WTC11 (cell line): Measurements from ENCODE around the gene BMP7. TPM values are rescaled to one million over a fixed set of nuclear protein-coding genes. Genes with fewer than 3 reads are reported as not detected.

ENCODE experiments used
- ATAC-seq: fragments of 200-7000 bp; cut with Tn5 transposase; 2 replicates; pipeline ENCODE4 v1.10.0; 2021; ENCODE audit warnings: mild to moderate bottlenecking, moderate library complexity
- CTCF ChIA-PET: fragments of 300-600 bp; sonication (Branson Sonifier 250); formaldehyde crosslinking; loops from one replicate; lab custom pipeline; 2021; ENCODE audit warnings: antibody characterized with exemption; lab: Charles Lee
- POLR2A ChIA-PET: fragments of 350-600 bp; sonication (Branson Sonifier 250); formaldehyde crosslinking; loops from one replicate; lab custom pipeline; 2021; ENCODE audit warnings: antibody characterized with exemption; lab: Charles Lee
- DNase-seq: peaks from one replicate; pipeline ENCODE4 v3.0.0; 2021; ENCODE audit warnings: low spot score
- H3K27ac Mint-ChIP-seq: 2 replicates; pipeline ENCODE4 v1.8.0; 2021; ENCODE audit warnings: mixed read lengths
- H3K27me3 Mint-ChIP-seq: 2 replicates; pipeline ENCODE4 v1.8.0; 2021; ENCODE audit warnings: low read depth, mild to moderate bottlenecking, moderate library complexity, mixed read lengths
- H3K36me3 Mint-ChIP-seq: 2 replicates; pipeline ENCODE4 v1.8.0; 2021; ENCODE audit warnings: mixed read lengths
- H3K4me1 Mint-ChIP-seq: 2 replicates; pipeline ENCODE4 v1.8.0; 2022; ENCODE audit warnings: mixed read lengths
- H3K4me3 Mint-ChIP-seq: 2 replicates; pipeline ENCODE4 v1.8.0; 2021; ENCODE audit warnings: mild to moderate bottlenecking, moderate library complexity, mixed read lengths
- H3K9me3 Mint-ChIP-seq: 2 replicates; pipeline ENCODE4 v1.8.0; 2021; ENCODE audit warnings: mixed read lengths
- CREB1 ChIP-seq: sonication (generic); formaldehyde crosslinking; IDR thresholded peaks from 2 replicates; pipeline ENCODE4 v1.8.0; 2023; ENCODE audit warnings: mild to moderate bottlenecking, missing genetic modification reagents
- ELF4 ChIP-seq: sonication (generic); formaldehyde crosslinking; IDR thresholded peaks from 2 replicates; pipeline ENCODE4 v1.8.1; 2022; ENCODE audit warnings: low read depth, mild to moderate bottlenecking, moderate library complexity, missing genetic modification reagents
- ERG ChIP-seq: fragments of 250-450 bp; sonication (Bioruptor Pico); IDR thresholded peaks from 2 replicates; pipeline ENCODE4 v1.8.0; 2021; ENCODE audit warnings: mild to moderate bottlenecking
- ETV6 ChIP-seq: sonication (generic); formaldehyde crosslinking; IDR thresholded peaks from 2 replicates; pipeline ENCODE4 v1.8.1; 2022; ENCODE audit warnings: mild to moderate bottlenecking, missing genetic modification reagents
- FOXP4 ChIP-seq: sonication (generic); formaldehyde crosslinking; IDR thresholded peaks from 2 replicates; pipeline ENCODE4 v1.8.0; 2022; ENCODE audit warnings: mild to moderate bottlenecking, missing genetic modification reagents
- GTF2I ChIP-seq: fragments of 250-450 bp; sonication (Bioruptor Pico); conservative IDR thresholded peaks from 2 replicates; pipeline ENCODE4 v1.4.0; 2021; ENCODE audit warnings: mild to moderate bottlenecking
- IRF1 ChIP-seq: sonication (generic); formaldehyde crosslinking; IDR thresholded peaks from 2 replicates; pipeline ENCODE4 v1.8.0; 2023; ENCODE audit warnings: missing genetic modification reagents
- IRF2 ChIP-seq: sonication (generic); formaldehyde crosslinking; IDR thresholded peaks from 2 replicates; pipeline ENCODE4 v1.8.0; 2022; ENCODE audit warnings: low read depth, missing genetic modification reagents, borderline replicate concordance
- KAT7 ChIP-seq: sonication (generic); formaldehyde crosslinking; IDR thresholded peaks from 2 replicates; pipeline ENCODE4 v1.8.1; 2023; ENCODE audit warnings: missing genetic modification reagents, mild to moderate bottlenecking, borderline replicate concordance
- NR1H2 ChIP-seq: sonication (generic); formaldehyde crosslinking; IDR thresholded peaks from 2 replicates; pipeline ENCODE4 v1.9.0; 2021; ENCODE audit warnings: mild to moderate bottlenecking, moderate library complexity, missing genetic modification reagents
- NR2C2 ChIP-seq: sonication (generic); formaldehyde crosslinking; IDR thresholded peaks from 2 replicates; pipeline ENCODE4 v1.8.0; 2022; ENCODE audit warnings: mild to moderate bottlenecking, missing genetic modification reagents
- NR3C1 ChIP-seq: sonication (generic); formaldehyde crosslinking; conservative IDR thresholded peaks from 2 replicates; pipeline ENCODE4 v1.8.1; 2023; ENCODE audit warnings: low read depth, mild to moderate bottlenecking, missing genetic modification reagents
- PREB ChIP-seq: sonication (generic); formaldehyde crosslinking; IDR thresholded peaks from 2 replicates; pipeline ENCODE4 v1.8.1; 2022; ENCODE audit warnings: mild to moderate bottlenecking, missing genetic modification reagents, moderate library complexity, borderline replicate concordance
- STAT6 ChIP-seq: sonication (generic); formaldehyde crosslinking; conservative IDR thresholded peaks from 2 replicates; pipeline ENCODE4 v1.8.1; 2023; ENCODE audit warnings: mild to moderate bottlenecking, low read depth, missing genetic modification reagents, moderate library complexity
- TEAD1 ChIP-seq: sonication (generic); formaldehyde crosslinking; IDR thresholded peaks from 2 replicates; pipeline ENCODE4 v1.8.0; 2022; ENCODE audit warnings: mild to moderate bottlenecking, missing genetic modification reagents
- ZNF232 ChIP-seq: sonication (generic); formaldehyde crosslinking; IDR thresholded peaks from 2 replicates; pipeline ENCODE4 v1.8.0; 2022; ENCODE audit warnings: mild to moderate bottlenecking, missing genetic modification reagents
- ZNF396 ChIP-seq: fragments of 250-450 bp; sonication (Bioruptor Pico); IDR thresholded peaks from 2 replicates; pipeline ENCODE4 v1.8.0; 2021; ENCODE audit warnings: mild to moderate bottlenecking, moderate library complexity, borderline replicate concordance
- total RNA-seq: library from RNA; stranded (reverse); gene quantifications from 3 replicates; pipeline ENCODE4 v1.2.3, GENCODE V29; 2021
- TF ChIP-seq, protein P1 (sequence below): sonication (generic); formaldehyde crosslinking; IDR thresholded peaks from 2 replicates; pipeline ENCODE4 v1.8.1; 2022; ENCODE audit warnings: low read depth, missing genetic modification reagents, borderline replicate concordance
- TF ChIP-seq, protein P2 (sequence below): sonication (generic); formaldehyde crosslinking; IDR thresholded peaks from 2 replicates; pipeline ENCODE4 v1.8.1; 2023; ENCODE audit warnings: mild to moderate bottlenecking, missing genetic modification reagents, moderate library complexity
- TF ChIP-seq, protein P3 (sequence below): sonication (generic); formaldehyde crosslinking; IDR thresholded peaks from 2 replicates; pipeline ENCODE4 v1.8.1; 2023; ENCODE audit warnings: mild to moderate bottlenecking, missing genetic modification reagents, moderate library complexity

Gene BMP7
- total RNA-seq, 1 experiment from 2014 or later: 40.7 TPM

GRCh38 chr20:57250607-57251343 lies 15.7 kb downstream of the BMP7 start (continued):
- TF ChIP-seq FOXP4 (CRISPR knock-in tag) (no peak), NR3C1 (CRISPR knock-in tag) (no peak), NR1H2 (CRISPR knock-in tag) (no peak), STAT6 (CRISPR knock-in tag) (no peak), PREB (CRISPR knock-in tag) (no peak)
- TF ChIP-seq, protein P1, sequence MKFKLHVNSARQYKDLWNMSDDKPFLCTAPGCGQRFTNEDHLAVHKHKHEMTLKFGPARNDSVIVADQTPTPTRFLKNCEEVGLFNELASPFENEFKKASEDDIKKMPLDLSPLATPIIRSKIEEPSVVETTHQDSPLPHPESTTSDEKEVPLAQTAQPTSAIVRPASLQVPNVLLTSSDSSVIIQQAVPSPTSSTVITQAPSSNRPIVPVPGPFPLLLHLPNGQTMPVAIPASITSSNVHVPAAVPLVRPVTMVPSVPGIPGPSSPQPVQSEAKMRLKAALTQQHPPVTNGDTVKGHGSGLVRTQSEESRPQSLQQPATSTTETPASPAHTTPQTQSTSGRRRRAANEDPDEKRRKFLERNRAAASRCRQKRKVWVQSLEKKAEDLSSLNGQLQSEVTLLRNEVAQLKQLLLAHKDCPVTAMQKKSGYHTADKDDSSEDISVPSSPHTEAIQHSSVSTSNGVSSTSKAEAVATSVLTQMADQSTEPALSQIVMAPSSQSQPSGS (CRISPR knock-in tag): no peak

GRCh38 chr20:57249772-57250171 lies 16.7 kb downstream of the BMP7 start:
- H3K27ac Mint-ChIP-seq: no peak overlapping the region
- peaks cover 7% of the 10 kb centered on the region; the same call in 1 of the 2 replicates for H3K36me3 Mint-ChIP-seq
- no peak for TF ChIP-seq ETV6
- TF ChIP-seq ERG (CRISPR knock-in tag): no peak
- TF ChIP-seq IRF1 (CRISPR knock-in tag): no peak
- DNase-seq (no peak), ATAC-seq (no peak)
- H3K9me3 Mint-ChIP-seq: peaks cover 8% of the 10 kb centered on the region
- ChIA-PET POLR2A (no interaction called here), CTCF (no interaction called here)
- peaks cover 34% of the 10 kb centered on the region for H3K4me1 Mint-ChIP-seq
- no peaks in the 10 kb centered on the region for H3K27me3 Mint-ChIP-seq
- H3K4me3 Mint-ChIP-seq: no peak overlapping the region

DNA sequence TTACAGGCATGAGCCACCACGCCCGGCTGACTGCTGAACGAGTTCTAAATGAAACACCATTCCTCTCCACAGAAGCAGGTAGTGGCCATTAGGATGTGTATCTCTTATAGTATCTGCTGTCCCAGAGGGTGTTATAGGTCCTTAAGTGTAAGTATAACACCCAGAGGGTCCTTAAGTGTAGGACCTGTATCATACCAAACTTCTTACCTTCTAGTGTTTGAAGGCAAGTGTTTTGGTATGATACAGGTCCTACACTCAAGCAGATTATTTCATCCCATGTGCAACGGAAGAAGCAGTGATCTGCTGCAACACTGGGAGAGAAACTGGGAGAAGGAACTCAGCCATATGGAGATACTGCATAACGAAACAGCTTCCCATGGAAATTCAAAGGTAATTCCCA lies 17.4 kb downstream of the BMP7 start:
- ChIA-PET POLR2A (no interaction called here), CTCF (interaction anchor here (2.0 to 2.2 kb wide), 2 partner anchors 13 to 80 kb away, joined by 8 to 9 read pairs; partner anchors contain the start of gene SPO11)
- H3K36me3 Mint-ChIP-seq: peaks cover 7% of the 10 kb centered on the region; the same call in 1 of the 2 replicates
- DNase-seq: no peak
- ATAC-seq: no peak
- peaks cover 38% of the 10 kb centered on the region for H3K4me1 Mint-ChIP-seq
- peaks cover 8% of the 10 kb centered on the region for H3K9me3 Mint-ChIP-seq
- no peak overlapping the region for H3K4me3 Mint-ChIP-seq
- H3K27ac Mint-ChIP-seq: no peak overlapping the region
- H3K27me3 Mint-ChIP-seq: no peaks in the 10 kb centered on the region
- TF ChIP-seq, protein P2, sequence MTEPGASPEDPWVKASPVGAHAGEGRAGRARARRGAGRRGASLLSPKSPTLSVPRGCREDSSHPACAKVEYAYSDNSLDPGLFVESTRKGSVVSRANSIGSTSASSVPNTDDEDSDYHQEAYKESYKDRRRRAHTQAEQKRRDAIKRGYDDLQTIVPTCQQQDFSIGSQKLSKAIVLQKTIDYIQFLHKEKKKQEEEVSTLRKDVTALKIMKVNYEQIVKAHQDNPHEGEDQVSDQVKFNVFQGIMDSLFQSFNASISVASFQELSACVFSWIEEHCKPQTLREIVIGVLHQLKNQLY (CRISPR knock-in tag): no peak
- TF ChIP-seq ELF4 (CRISPR knock-in tag): no peak
- TF ChIP-seq NR3C1 (CRISPR knock-in tag): no peak
- TF ChIP-seq IRF2 (CRISPR knock-in tag): no peak
- TF ChIP-seq GTF2I: no peak
- TF ChIP-seq, protein P3, sequence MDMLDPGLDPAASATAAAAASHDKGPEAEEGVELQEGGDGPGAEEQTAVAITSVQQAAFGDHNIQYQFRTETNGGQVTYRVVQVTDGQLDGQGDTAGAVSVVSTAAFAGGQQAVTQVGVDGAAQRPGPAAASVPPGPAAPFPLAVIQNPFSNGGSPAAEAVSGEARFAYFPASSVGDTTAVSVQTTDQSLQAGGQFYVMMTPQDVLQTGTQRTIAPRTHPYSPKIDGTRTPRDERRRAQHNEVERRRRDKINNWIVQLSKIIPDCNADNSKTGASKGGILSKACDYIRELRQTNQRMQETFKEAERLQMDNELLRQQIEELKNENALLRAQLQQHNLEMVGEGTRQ (CRISPR knock-in tag): no peak
- no peak for TF ChIP-seq ZNF396
- no peak for TF ChIP-seq KAT7 (CRISPR knock-in tag)
- no peak for TF ChIP-seq CREB1 (CRISPR knock-in tag)
- no peak for TF ChIP-seq TEAD1 (CRISPR knock-in tag)
- TF ChIP-seq NR2C2 (CRISPR knock-in tag): no peak
- no peak for TF ChIP-seq ZNF232 (CRISPR knock-in tag)
